GM12878 (cell line): ENCODE results near the gene PTCH2. TPM values are rescaled to one million over a fixed set of nuclear protein-coding genes. Genes with fewer than 3 reads are reported as not detected.

ENCODE experiments used
- BCL11A ChIP-seq: IDR thresholded peaks from 2 replicates; pipeline ENCODE4 v1.6.1; 2011; ENCODE audit warnings: low read depth, low read length
- JUND ChIP-seq: IDR thresholded peaks from 2 replicates; pipeline ENCODE4 v1.6.1; 2012; ENCODE audit warnings: low read depth, mild to moderate bottlenecking, low read length, improper control_type of control experiment, moderate library complexity
- RCOR1 ChIP-seq: conservative IDR thresholded peaks from 2 replicates; pipeline ENCODE4 v1.6.1; 2012; ENCODE audit warnings: low read depth, low read length, improper control_type of control experiment
- ZSCAN29 ChIP-seq: fragments of 450-650 bp; IDR thresholded peaks from 2 replicates; pipeline ENCODE4 v1.6.1; 2017; ENCODE audit warnings: mild to moderate bottlenecking, moderate library complexity
- polyA plus RNA-seq, 11 experiments: library from polyadenylated mRNA; depleted of rRNA in 4 of 11; unstranded in 6 of 11; stranded (reverse) in 5 of 11; fragments of >200 nt; fragmentation: Nextera tagmentation in 4 of 11; fragmentation: Illumina TruSeq in 1 of 11; extraction: Ambion mirVana in 4 of 11; extraction: Trizol in 1 of 11; gene quantifications; 1 replicate in 1 of 11; 2 replicates in 10 of 11; pipeline versions ENCODE4 v1.2.1 to v1.2.3, GENCODE V29; 2011 to 2016; ENCODE audit warnings: inconsistent platforms in 2 of 11, missing spikeins in 2 of 11, low read depth in 1 of 11
- total RNA-seq, 4 experiments: library from RNA; depleted of rRNA in 3 of 4; stranded (reverse); fragments of >200 nt in 3 of 4; fragmentation: Illumina TruSeq in 1 of 4; extraction: Trizol in 1 of 4; gene quantifications; 2 replicates each; pipeline versions ENCODE4 v1.2.1 to v1.2.3, GENCODE V29; 2013 to 2021
- TF ChIP-seq, protein P1 (sequence below): IDR thresholded peaks from 2 replicates; pipeline ENCODE4 v1.6.1; 2012; ENCODE audit warnings: mild to moderate bottlenecking, low read depth, low read length
- TF ChIP-seq, protein P2 (sequence below): fragments of 450-650 bp; IDR thresholded peaks from 2 replicates; pipeline ENCODE4 v1.6.1; 2017; ENCODE audit warnings: low read depth, mild to moderate bottlenecking, moderate library complexity

Gene PTCH2
- total and polyA plus RNA-seq, 10 of the 15 experiments (the other 5 are each of a cell fraction or from before 2014, with no cell fraction given) = 0.03 to 8.4 (median 0.10) TPM

DNA sequence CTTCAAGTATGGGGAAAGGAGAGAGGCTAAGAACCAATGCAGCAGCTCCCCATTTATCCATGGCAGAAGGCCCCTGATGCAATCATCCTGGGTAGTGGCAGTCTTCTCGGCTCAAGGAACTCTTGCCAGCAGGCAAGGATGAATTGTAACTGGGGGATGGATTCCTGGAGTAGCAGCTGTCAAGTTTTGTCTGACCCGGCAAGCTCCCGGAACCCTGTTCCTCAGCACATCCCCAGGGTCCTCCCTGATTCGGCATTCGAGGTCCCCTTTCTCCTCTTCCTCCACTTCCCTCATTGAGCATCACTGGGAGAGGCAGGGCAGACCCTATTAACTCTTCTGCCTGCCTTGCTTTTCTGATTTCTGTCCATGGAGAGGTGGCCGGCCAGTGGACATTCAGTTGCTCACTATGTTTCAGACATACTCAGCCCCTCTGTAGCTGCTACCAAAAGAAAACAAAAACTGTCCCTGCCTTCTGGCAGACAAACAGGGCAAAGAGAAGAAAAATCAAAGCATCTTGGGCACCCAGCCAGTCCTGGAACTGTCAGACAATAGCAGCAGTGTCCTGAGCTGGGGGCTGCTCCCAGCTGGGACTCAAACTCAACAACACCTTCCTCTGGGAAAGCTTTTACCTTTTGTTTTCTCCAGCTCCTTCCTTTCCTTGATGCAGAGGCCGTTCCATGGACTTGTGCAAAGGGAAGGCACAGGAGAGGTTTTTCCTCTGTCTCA is 5.6 kb upstream of the PTCH2 start (continued):
- TF ChIP-seq, protein P1, sequence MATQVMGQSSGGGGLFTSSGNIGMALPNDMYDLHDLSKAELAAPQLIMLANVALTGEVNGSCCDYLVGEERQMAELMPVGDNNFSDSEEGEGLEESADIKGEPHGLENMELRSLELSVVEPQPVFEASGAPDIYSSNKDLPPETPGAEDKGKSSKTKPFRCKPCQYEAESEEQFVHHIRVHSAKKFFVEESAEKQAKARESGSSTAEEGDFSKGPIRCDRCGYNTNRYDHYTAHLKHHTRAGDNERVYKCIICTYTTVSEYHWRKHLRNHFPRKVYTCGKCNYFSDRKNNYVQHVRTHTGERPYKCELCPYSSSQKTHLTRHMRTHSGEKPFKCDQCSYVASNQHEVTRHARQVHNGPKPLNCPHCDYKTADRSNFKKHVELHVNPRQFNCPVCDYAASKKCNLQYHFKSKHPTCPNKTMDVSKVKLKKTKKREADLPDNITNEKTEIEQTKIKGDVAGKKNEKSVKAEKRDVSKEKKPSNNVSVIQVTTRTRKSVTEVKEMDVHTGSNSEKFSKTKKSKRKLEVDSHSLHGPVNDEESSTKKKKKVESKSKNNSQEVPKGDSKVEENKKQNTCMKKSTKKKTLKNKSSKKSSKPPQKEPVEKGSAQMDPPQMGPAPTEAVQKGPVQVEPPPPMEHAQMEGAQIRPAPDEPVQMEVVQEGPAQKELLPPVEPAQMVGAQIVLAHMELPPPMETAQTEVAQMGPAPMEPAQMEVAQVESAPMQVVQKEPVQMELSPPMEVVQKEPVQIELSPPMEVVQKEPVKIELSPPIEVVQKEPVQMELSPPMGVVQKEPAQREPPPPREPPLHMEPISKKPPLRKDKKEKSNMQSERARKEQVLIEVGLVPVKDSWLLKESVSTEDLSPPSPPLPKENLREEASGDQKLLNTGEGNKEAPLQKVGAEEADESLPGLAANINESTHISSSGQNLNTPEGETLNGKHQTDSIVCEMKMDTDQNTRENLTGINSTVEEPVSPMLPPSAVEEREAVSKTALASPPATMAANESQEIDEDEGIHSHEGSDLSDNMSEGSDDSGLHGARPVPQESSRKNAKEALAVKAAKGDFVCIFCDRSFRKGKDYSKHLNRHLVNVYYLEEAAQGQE = no peak
- TF ChIP-seq BCL11A (no peak), ZSCAN29 (no peak), JUND (no peak), RCOR1 (no peak)
- TF ChIP-seq, protein P2, sequence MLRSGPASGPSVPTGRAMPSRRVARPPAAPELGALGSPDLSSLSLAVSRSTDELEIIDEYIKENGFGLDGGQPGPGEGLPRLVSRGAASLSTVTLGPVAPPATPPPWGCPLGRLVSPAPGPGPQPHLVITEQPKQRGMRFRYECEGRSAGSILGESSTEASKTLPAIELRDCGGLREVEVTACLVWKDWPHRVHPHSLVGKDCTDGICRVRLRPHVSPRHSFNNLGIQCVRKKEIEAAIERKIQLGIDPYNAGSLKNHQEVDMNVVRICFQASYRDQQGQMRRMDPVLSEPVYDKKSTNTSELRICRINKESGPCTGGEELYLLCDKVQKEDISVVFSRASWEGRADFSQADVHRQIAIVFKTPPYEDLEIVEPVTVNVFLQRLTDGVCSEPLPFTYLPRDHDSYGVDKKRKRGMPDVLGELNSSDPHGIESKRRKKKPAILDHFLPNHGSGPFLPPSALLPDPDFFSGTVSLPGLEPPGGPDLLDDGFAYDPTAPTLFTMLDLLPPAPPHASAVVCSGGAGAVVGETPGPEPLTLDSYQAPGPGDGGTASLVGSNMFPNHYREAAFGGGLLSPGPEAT = no peak
